Hepatocyte (in vitro differentiated cells): Measurements from ENCODE around the gene CDS2. TPM values are rescaled to one million over a fixed set of nuclear protein-coding genes. Genes with fewer than 3 reads are reported as not detected.

Source experiments
- DNase-seq: peaks from one replicate; pipeline ENCODE4 v3.0.0-alpha.2; 2016; ENCODE audit warnings: low spot score
- H2AFZ ChIP-seq: fragments of 200-600 bp; sonication (generic); 2 replicates; pipeline ENCODE4 v1.6.0; 2016; ENCODE audit warnings: antibody characterized with exemption, mild to moderate bottlenecking
- H3K27ac ChIP-seq: fragments of 200-600 bp; sonication (generic); 2 replicates; pipeline ENCODE4 v1.5.1; 2016; ENCODE audit warnings: mild to moderate bottlenecking
- H3K27me3 ChIP-seq: fragments of 200-600 bp; sonication (generic); 2 replicates; pipeline ENCODE4 v1.6.1; 2016
- H3K36me3 ChIP-seq: fragments of 200-600 bp; sonication (generic); replicated peaks from 2 replicates; pipeline ENCODE4 v1.5.1; 2016; ENCODE audit warnings: low read depth; ENCODE audit not compliant: insufficient read depth
- H3K4me1 ChIP-seq: fragments of 200-600 bp; sonication (generic); 2 replicates; pipeline ENCODE4 v1.5.1; 2016; ENCODE audit warnings: mild to moderate bottlenecking, moderate library complexity; ENCODE audit not compliant: insufficient read depth
- H3K4me2 ChIP-seq: fragments of 200-600 bp; sonication (generic); 2 replicates; pipeline ENCODE4 v1.6.0; 2016
- H3K4me3 ChIP-seq: fragments of 200-600 bp; sonication (generic); 2 replicates; pipeline ENCODE4 v1.5.1; 2016; ENCODE audit warnings: mild to moderate bottlenecking
- H3K79me2 ChIP-seq: fragments of 200-600 bp; sonication (generic); 2 replicates; pipeline ENCODE4 v1.6.0; 2017; ENCODE audit warnings: mild to moderate bottlenecking
- H3K9me2 ChIP-seq: fragments of 200-600 bp; sonication (generic); replicated peaks from 2 replicates; pipeline ENCODE4 v1.6.0; 2017; ENCODE audit warnings: mild to moderate bottlenecking; ENCODE audit not compliant: insufficient read depth
- H3K9me3 ChIP-seq: fragments of 200-600 bp; sonication (generic); 2 replicates; pipeline ENCODE4 v1.5.1; 2016; ENCODE audit warnings: low read depth, mild to moderate bottlenecking
- H4K20me1 ChIP-seq: fragments of 200-600 bp; sonication (generic); 2 replicates; pipeline ENCODE4 v1.6.0; 2016; ENCODE audit warnings: mild to moderate bottlenecking; ENCODE audit not compliant: insufficient read depth, poor library complexity, severe bottlenecking
- CTCF ChIP-seq: fragments of 200-600 bp; sonication (generic); IDR thresholded peaks from 2 replicates; pipeline ENCODE4 v1.5.1; 2016; ENCODE audit warnings: antibody characterized with exemption, mild to moderate bottlenecking; ENCODE audit not compliant: poor library complexity
- EZH2 ChIP-seq: fragments of 200-600 bp; sonication (generic); IDR thresholded peaks from 2 replicates; pipeline ENCODE4 v1.6.1; 2016; ENCODE audit warnings: antibody characterized with exemption, mild to moderate bottlenecking, borderline replicate concordance
- EZH2phosphoT487 ChIP-seq: fragments of 200-600 bp; sonication (generic); IDR thresholded peaks from one replicate; pipeline ENCODE4 v1.6.1; 2018; ENCODE audit warnings: antibody characterized with exemption, mild to moderate bottlenecking, low read depth, moderate library complexity; ENCODE audit not compliant: unreplicated experiment, severe bottlenecking
- WGBS: methylation state at CpG from one replicate; pipeline ENCODE4 v1.1.6; 2016; ENCODE audit warnings: low lambda C conversion rate; ENCODE audit errors: missing lambda C conversion rate; 5-methylcytosine and 5-hydroxymethylcytosine counted together
- polyA plus RNA-seq: library from polyadenylated mRNA; unstranded; fragments of >200 nt; fragmentation: Nextera tagmentation; extraction: Ambion mirVana; gene quantifications from 2 replicates; pipeline ENCODE4 v1.2.1, GENCODE V29; 2016
- total RNA-seq: library from RNA; depleted of rRNA; stranded (reverse); fragments of >200 nt; gene quantifications from 2 replicates; pipeline ENCODE4 v1.2.3, GENCODE V29; 2014

The CDS2 gene
- total and polyA plus RNA-seq, 2 experiments from 2014 or later, result 27.0 to 48.9 TPM

GRCh38 chr20:5145365-5146098, 18.7 kb downstream of the CDS2 start:
- Histone ChIP-seq H4K20me1 (peaks cover 7% of the 10 kb centered on the region), H2AFZ (no peak overlapping the region), H3K27me3 (no peaks in the 10 kb centered on the region), H3K9me2 (no peaks in the 10 kb centered on the region), H3K79me2 (peaks cover 87% of the 10 kb centered on the region), H3K36me3 (no peaks in the 10 kb centered on the region), H3K4me2 (no peak overlapping the region), H3K4me1 (peaks cover 9% of the 10 kb centered on the region), H3K4me3 (no peak overlapping the region), H3K9me3 (no peaks in the 10 kb centered on the region), H3K27ac (no peak overlapping the region)
- 93% methylated on average over 5 of the region's 5 CpGs for WGBS
- TF ChIP-seq EZH2phosphoT487 (no peak), CTCF (no peak), EZH2 (no peak)
- no peak for DNase-seq

- Histone ChIP-seq H4K20me1 (peaks cover 5% of the 10 kb centered on the region), H2AFZ (no peak overlapping the region), H3K9me2 (no peaks in the 10 kb centered on the region), H3K4me2 (no peak overlapping the region), H3K36me3 (no peaks in the 10 kb centered on the region), H3K27ac (no peak overlapping the region), H3K27me3 (no peaks in the 10 kb centered on the region), H3K79me2 (peaks cover 88% of the 10 kb centered on the region), H3K4me1 (peaks cover 15% of the 10 kb centered on the region), H3K9me3 (no peaks in the 10 kb centered on the region), H3K4me3 (no peak overlapping the region)
- DNase-seq, result no peak
- WGBS, result 98% methylated on average over 6 of the region's 6 CpGs
- TF ChIP-seq EZH2phosphoT487 (no peak), EZH2 (no peak), CTCF (no peak)
Measured at GRCh38 chr20:5146099-5146668, 19.4 kb downstream of the CDS2 start.

GRCh38 chr20:5146871-5147592, 20.2 kb downstream of the CDS2 start:
- Histone ChIP-seq H3K36me3 (no peaks in the 10 kb centered on the region), H3K79me2 (peaks cover 86% of the 10 kb centered on the region), H3K4me2 (no peak overlapping the region), H3K9me2 (no peaks in the 10 kb centered on the region), H4K20me1 (no peaks in the 10 kb centered on the region), H3K27ac (no peak overlapping the region), H3K4me3 (no peak overlapping the region), H3K9me3 (no peaks in the 10 kb centered on the region), H3K4me1 (peaks cover 16% of the 10 kb centered on the region), H3K27me3 (no peaks in the 10 kb centered on the region), H2AFZ (no peak overlapping the region)
- 83% methylated on average over 2 of the region's 2 CpGs for WGBS
- no peak for DNase-seq
- TF ChIP-seq CTCF (no peak), EZH2 (no peak), EZH2phosphoT487 (no peak)
